EH (cell line): Measurements from ENCODE around the gene LY9.
"Not testable (repeated sequence)": the region's sequence is repeated elsewhere in the genome, so short reads cannot be mapped to it uniquely, and the experiment has no call there.

ENCODE experiments used
- DNase-seq: peaks from one replicate; pipeline ENCODE4 v3.0.0-alpha.2; 2015; ENCODE audit warnings: low read depth

The LY9 gene

DNA sequence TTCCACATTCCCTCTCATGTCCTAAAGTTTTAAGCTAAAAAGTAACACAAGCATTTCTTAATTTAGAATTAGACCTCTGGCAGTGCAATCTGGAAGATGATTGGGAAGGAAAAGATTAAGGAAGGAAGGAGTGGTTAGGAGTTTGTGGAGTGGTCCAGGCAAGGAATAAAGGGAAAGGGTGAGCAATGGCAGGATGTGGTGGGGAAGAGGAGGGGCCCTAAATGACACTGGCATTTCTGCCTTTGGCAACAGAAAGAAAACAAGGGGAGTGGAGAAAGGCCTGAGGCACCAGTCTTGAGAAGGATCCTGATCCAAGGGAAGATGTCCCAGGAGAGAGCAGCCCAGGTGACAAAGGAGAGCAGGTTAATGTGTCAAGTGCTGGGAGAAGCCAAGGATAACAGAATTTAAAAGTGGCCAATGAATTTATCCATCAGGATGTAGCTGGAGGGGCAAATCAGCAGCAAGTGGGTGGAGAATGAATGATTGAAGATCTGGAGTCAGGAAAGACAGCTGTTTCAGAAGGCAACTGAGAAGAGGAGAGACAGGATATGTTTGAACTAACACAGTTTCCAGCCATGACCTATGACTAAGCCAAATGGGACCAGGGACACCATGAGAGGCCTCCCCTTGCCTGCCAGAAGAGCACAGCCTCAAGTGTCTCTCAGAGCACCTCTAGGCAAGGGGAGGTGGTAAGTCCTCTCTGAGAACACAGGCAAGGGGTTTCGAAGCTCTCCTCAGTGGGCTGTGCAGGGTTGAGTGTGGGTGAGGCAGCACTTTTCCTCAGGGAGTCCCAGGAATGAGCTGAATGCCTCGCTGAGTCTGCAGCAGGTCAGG, 20.9 kb upstream of the LY9 start:
- DNase-seq: no peak

DNA sequence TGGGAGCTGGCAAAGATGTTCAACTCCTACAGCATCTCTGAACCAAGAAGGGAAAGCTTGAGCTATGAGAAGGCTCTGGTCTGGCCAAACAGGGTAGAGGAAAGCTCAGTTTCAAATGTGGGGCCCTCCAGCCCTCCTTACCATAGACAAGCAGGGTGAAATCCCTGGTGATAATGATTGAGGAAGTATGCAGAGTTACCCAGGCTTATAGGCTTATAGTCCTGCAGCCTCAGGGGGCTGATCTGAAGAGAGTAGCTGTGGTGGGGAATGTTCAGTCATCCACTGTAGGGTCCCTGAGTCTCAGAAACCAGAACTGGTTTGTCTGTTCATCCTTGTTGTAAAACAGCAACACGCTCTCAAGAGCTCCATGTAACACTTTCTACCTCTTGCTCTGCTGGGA, 19.8 kb upstream of the LY9 start:
- DNase-seq: no peak

DNA sequence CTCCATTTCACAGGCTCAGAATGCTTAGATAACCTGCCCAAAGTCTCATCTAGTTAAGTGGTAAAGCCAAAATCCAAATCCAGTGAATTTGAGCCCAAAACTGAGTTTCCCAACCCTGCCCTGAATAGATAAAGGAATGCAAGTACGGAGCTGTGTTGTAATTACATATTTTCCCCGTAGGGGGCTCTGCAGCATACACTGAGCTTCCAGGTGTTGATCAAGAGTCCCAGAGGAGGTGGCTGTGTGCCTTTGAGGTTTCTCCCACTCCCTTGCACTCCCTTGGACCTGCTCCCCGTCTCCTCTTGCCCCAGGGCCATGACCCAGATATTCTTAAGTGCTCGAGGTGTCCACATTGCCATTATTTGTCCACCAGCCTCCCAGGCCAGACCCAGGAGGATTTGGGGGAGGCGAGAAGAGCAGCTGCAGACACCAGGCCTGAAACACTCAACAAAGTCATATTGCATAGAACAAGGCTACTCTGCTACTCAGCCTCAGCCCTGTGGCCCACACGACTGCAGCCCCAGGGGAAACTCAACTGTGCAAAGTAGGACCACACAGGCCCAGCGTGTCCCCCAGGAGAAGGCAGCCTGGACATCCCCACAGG, 18.4 kb upstream of the LY9 start:
- peak; percentile 15 for DNase-seq

- DNase-seq: no peak
Observed at GRCh38 chr1:160778976-160779375, 17.0 kb upstream of the LY9 start.

DNA sequence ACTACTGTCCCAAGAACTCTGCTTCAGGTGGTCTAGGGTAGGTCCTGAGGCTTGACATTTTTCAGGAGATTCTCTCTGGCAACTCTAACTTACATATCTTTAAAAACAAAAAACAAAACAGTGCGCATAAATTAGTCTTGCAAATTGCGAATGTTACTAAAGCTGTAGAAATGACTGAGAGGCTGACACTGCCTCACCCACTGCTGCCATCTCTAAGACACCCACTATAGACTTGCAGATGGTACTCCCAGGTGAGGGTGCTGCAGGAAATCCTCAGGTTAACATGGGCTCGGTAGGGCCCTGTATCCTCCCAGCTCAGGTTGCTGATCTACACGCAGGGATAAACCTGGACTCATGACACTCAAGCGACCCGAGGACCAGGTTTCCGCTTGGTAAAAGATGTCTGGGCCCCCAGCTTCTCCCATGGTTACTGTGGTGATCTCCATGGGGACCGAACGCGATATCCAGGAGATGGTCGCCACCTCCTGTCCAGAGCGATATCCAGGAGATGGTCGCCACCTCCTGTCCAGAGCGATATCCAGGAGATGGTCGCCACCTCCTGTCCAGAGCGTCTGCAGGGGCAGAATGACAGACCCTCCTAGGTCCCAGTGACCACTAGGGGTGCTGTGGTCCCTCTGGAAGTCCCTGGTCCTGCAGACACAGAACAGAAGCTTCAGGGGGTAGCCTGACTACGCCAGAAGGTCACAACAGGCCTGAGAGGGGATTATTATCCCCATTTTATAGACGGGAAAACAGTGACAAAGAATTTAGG, 16.2 kb upstream of the LY9 start:
- DNase-seq: peak; percentile 13

GRCh38 chr1:160780398-160780755, 15.6 kb upstream of the LY9 start:
- DNase-seq: no peak

DNA sequence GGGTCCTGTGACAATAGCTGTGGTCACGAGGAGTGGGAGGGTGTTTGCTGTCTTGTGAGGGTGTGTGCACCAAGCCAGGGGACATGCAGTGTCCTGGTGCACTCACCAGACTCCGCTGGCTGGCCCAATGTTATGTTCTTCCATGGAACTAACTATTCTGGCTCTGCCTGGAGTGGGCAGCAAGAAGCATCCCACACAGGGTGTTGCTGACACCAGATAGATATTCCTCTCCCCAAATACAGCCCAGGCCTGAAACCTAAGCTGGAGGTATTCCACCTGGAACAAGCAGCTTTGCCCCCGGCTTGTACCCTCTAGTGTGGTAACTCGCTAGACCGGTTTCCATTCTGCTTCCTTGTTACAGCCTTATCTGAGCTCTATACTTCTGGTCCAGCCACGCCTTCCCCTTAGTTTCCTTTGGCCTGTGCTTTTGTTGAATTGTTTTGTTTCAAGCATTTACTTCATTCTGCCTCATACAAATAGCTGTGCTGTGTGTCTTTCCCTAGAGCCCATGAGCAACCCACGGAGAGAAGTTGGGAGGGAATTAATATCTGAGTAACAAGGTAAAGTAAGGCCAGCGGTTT, 14.7 kb upstream of the LY9 start:
- no peak for DNase-seq

GRCh38 chr1:160781914-160782689, 13.9 kb upstream of the LY9 start:
- no peak for DNase-seq

GRCh38 chr1:160782988-160783765, 12.8 kb upstream of the LY9 start:
- DNase-seq: not testable (repeated sequence)

GRCh38 chr1:160789051-160789701, 6.8 kb upstream of the LY9 start:
- DNase-seq: no peak

DNA sequence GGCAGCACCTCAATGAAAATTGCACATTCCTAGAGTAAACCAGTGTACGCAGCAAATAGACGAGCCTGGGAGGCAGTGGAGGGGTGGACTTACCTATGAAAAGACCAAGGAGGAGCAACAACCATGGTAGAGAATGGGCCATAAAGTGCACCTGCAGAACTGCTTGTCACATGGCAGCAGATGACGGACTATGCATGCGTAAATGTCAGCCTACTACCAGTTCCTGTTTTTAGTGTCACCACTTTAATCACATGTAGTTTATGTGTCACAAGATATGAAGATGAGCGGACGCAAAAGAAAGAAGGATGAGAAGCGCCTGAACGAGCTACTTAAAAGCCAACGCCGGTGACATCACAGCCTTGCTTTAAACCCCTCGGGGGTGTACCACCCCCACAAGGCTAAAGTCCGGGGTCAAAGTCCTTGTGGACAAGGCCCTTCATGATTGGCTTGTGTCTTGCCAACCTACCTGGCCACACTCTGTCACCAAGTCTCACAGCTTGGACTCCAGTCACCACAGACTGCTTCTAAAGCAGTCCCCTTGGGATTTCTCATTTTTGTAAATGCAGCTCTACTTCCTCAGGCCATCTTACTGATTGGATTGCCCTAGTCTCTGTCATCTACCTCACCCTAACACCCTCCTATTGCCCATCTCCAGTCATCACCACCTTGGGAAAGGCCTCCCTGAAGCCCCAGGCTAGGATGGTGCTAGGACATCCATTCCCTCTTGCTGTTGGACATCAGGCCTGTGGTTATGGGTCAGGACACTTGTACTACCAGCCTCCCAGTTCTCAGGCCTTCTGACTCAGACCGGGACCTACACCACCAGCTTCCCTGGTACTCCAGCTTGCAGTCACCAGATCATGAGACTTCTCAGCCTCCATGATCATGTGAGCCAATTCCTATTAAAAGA, 6.0 kb upstream of the LY9 start:
- DNase-seq: no peak

GRCh38 chr1:160794376-160794775, 1.6 kb upstream of the LY9 start:
- DNase-seq: no peak

DNA sequence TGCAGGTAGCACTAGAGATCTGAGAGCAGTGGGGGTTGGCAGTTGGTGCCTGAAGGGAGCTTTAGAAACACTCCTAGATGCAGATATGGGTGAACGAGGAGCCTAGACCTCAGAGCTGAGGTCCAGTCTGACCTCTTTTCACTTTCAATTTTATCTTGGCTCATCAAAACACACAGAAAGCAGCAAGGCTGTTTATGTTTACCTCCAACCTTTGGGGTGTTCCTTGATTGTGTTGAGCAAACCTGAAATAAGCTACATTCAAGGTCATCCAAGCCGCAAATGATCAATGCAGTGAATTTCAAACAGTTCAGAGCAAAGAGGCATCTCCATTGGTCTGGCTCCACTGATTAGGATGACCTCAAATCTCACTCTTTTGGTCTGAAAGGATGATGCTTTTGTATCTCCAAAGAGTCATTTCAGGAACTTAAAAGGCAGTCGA, 1.3 kb downstream of the LY9 start:
- DNase-seq: no peak

GRCh38 chr1:160797861-160798273, 1.9 kb downstream of the LY9 start:
- DNase-seq: no peak

- no peak for DNase-seq
Observed at GRCh38 chr1:160798439-160798838, 2.5 kb downstream of the LY9 start.

GRCh38 chr1:160799641-160800040, 3.7 kb downstream of the LY9 start:
- DNase-seq: no peak

- no peak for DNase-seq
Observed at GRCh38 chr1:160800142-160800541, 4.2 kb downstream of the LY9 start.

DNA sequence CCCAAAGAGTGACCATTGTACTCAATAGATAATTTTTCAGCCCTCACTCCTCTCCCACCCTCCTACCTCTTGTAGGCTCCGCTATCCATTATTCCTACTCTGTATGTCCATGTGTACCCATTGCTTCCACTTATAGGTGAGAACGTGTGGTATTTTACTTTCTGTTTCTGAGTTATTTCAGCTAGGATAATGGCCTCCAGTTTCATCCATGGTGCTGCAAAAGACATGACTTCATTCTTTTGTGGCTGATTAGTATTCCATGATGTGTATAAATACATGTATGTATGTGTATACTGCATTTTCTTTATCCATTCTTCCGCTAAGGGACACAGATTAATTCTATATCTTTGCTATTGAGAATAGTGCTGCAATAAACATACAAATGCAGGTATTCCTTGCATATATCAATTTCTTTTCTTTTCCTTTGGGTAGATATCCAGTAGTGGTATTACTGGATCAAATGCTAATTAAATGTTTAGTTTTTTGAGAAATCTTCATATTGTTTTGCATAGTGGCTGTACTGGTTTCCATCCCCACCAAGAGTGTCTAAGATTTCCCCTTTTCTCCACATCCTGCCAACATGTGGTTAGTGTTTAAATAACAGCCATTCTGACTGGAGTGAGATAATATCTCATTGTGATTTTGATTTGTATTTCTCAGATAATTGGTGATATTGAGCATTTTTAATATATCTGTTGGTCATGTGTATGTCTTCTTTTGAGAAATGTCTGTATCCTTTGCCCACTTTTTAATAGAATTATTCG, 4.9 kb downstream of the LY9 start:
- no peak for DNase-seq
